GM20431 (cell line): ENCODE data around the gene DICER1.

ENCODE experiments used
- in situ Hi-C: fragments of 300-500 bp; cut with MseI, MboI; formaldehyde crosslinking; loops from one replicate; pipeline ENCODE4 v1.15.0; 2020; ENCODE audit warnings: low sequenced_read_pairs; ENCODE audit not compliant: unreplicated experiment

The DICER1 gene

DNA sequence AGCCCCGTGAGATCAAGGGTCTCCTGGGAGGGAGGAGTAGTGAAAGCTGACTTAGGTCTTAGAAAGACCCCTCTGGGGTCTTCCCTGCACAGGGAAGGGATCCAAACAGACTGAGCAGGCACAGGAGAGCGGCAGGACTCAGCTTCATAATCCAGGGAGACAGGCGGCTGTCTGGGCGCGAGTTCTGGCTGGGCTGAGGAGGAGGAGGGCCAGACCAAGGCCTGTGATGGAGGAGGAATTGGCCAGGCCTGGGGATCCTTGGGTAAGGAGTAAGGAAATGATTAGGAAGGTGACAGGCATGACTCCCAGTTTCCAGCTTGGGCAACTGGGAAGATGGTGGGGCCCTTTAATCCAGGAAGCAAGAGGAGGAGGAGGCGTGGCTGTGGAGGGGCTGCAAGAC, 93.1 kb downstream of the DICER1 start:
- in situ Hi-C loops = no loop called here

DNA sequence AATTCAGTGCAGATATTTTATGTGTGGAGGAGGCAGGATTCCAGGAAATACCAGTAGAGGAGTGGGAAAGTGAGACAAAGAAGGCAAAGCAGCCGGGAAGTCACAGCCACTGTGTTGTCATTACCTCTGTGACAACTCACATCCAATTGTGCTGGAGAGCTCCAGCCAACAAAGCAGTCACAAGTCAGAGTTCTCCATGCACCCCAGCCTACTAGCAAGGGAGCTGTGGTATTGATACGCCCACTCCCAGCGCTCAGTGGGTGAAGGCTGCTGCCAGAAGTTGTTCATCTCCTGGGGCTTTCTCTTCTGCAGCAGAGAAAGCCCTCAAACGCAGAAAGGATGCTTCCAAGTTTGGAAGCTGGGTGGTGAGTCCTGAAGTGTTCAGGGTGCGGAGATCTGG, 93.9 kb downstream of the DICER1 start:
- in situ Hi-C loops = no loop called here

DNA sequence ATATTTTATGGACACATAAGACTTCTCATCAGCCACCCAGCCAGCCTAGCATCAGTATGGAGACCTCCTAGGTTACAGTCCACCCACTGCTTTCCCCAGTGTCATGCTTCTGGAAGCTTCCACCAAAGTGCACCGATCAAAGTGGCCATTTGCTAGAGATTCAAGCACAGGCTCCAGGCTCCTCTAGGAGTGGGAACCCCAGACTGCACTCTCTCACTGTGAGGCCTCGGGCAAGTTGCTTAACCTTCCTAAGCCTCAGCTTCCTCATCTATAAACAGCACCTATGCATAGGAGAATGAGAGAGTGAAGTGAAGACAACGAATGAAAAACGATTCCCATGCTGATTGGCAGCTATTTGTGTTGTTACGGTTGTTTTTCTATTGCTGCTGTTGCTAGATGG, 94.4 kb downstream of the DICER1 start:
- in situ Hi-C loops = no loop called here

DNA sequence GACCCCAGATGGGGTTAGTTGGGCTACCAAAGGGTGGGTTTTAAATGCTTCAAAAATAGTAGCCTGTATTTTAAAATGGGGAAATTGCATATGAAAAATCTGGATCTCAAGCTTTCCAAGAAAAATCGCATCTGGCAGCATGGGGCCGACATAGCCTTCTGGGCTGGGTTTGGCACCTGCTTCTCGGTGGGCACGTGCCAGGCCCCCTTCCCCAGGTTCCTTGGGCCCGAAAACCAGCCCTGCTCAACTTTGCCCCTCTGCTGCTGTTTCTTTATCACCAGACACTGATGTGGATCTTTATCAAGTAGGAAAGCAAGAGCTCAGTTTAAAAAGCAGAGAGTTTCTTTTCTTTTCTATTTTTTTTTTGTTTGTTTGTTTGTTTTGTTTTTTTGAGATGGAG, 95.1 kb downstream of the DICER1 start:
- in situ Hi-C loops = no loop called here

DNA sequence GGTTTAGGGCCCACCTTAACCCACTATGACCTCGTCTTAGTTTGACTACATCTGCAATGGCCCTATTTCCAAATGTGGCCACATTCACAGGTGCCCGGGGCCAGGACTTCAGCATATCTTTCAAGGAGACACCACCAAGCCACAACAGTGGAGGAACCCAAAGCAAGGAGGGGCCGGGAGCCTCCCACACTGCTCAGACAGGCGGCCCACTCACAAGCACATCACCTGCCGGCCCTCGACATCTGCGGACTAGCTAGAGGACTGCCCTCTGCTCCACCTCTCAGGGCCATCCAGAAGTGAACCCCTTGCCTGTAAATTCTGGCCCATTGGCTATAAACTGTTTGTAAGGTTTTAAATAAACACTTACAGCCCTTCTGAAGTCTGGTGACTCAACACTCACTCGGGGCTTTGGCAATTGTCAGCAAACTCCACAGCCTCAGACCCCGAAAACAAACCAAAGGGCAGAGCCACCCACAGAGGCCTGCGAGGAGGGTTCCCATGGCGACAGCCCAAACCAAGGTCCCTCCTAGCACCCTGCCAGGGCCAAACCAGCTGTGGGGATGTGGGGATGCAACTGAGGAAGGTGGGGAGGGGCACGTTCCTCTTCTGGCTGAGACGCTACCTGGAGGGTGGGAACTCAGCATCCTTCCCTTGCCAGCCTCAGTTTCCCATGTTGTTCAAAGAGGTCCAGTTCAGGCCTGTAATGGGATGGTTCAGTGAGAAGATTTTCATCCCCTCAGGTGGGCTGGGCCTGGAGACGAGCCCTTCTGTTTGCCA, 95.8 kb downstream of the DICER1 start:
- in situ Hi-C loops = no loop called here

DNA sequence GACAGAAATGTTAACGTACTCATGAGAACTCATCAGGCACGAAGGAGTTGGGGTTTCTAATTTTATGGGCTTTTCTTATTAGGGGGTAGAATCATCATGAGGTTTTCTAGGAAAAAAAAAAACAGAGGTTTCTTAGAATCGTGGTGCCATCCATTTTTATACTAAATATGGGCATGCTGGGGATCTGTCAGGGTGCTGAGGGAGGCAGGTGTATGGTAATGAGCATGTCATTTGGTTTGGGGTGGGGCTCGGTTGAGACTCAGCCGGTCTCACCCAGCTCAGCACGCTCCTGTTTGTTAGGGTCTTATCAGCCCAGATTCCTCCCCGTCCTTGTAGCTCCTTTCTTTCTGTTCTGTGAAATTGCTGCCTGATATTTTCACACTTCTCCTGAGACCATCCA, 98.2 kb downstream of the DICER1 start:
- in situ Hi-C loops = no loop called here

DNA sequence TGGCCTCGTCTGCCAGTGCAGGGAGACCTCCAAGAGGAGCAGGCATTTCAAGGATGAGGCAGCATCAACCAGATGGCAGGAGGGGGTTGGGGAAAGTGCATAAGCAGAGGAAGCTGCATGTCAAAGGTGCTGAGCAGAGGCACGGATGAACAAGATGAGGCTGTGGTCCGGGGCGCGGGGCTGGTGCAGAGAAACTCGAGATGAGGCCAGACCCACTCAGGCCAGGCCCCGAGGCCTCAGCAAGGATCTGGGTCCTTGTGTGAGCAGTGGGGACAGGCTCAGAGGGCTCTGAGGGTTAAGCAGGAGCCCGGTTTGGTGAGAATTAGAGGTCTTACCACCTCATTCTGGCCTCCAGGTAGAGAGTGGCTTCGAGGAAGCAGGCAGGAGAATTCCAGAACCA, 98.8 kb downstream of the DICER1 start:
- in situ Hi-C loops = no loop called here

DNA sequence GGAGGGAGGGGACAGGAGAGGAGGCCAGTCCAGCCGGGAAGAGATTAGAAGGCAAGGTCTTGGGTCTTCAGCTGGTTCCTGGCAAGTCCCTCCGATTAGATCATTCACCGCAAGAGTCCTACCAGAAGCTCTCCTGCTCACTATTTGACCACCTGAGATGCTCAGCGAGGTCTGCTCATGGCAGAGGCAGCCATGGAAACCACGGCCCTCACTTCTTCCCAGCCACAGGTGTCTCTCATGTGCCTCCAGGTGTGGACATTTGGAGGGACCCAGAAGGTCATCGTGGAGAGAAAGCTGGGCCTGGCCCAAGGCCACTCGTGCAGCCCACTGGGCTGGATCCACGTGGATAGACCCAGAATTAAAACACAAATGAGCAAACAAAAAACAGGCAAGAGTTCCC, 99.5 kb downstream of the DICER1 start:
- in situ Hi-C loops = no loop called here

DNA sequence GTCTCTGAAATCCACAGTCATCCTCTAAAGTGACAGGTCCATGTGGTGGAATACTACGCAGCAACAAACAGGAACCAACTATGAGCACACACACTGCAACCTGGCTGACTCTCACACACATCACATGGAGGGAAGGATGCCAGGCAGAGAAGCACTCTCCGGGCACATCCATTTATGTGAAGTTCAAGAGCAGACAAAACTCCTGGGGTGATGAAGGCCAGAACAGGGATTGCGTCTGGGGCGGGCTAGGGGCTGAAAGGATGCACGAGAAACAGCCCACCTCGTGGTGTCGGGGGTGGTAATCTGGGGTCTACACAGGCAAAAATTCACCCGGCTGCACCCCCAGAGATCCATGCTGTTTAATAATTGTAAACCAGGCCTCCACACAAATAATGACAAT, 100.2 kb downstream of the DICER1 start:
- in situ Hi-C loops = no loop called here

DNA sequence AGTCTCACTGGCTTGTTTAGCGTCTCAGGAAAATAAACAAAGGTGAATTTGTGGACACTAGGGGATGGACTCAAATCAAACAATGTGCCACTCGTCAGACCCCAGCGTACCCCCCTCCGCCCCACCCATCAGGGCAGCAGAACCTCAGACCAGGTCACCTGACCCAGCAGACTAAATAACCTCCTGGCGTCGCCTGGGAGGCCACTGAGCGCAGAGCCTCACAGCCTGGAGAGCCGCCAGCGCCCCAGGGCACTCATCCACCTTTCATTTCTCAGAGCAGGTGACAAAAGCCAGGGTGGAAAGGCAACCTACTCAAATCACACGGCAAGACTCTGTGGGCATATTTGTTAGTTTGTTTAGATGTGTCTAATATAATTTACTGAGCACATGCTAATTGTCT, 100.9 kb downstream of the DICER1 start:
- in situ Hi-C loops = no loop called here

DNA sequence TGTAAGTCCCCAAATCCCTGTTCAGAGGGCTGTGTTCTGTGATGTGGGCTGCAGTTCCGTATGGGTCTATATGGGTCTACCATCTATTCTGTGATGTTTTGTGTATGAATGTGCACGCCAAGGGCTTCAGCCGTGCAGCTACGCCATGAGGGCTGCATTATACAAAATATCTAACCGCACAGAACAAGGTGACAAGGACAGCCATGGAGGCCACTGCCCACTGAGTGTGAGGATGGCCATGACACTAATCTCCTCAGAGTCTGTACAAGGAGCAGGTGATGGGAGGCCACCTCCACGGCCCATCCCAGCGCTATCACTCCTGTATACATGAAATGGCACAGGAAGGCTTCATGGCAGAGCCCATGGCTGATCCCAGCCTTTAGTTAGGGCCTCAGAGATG, 102.0 kb downstream of the DICER1 start:
- in situ Hi-C loops = no loop called here

DNA sequence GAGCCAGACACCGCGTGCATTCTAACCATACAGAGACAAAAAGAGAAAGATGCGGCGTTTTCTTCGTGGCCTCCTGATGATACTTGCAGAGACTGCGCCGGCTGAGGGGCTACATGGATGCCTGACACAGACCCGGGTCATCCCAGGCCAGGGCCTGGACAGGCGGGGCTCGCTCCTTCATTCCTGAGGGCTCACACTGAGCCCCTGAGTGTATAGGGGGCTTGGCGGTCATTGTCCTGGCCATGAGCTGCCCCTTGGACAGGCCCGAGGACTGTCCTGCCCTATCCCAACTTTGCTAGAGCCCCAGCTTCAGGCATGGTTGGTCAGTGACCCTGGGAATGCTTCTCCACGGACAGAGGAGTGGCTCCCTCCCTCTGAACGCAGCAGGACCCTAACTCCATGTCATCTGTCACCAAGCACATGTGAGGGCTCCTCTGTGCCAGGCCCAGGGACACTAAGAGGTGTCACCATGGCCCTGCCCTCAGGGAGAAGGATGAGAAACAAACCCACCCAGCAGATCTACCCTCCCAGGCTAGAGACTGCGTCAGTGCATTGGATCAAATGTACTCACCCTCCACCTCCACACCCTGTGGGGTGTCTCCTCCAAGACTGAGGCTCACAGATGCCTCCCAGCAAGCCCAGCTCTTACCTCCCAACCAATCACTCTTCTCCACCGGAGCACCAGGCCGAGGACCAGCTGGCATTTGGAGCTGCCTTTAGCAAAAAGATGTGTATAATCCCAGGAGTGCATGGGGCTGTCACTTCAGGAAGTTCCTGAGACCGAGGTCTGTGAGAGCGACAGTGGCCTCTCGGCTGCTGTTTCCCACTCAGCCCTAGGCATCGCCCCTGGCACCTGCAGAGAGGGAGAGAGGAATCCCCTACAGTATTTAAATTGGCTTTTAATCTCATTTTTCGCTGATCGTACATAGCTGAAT, 102.7 kb downstream of the DICER1 start:
- in situ Hi-C loops = no loop called here

DNA sequence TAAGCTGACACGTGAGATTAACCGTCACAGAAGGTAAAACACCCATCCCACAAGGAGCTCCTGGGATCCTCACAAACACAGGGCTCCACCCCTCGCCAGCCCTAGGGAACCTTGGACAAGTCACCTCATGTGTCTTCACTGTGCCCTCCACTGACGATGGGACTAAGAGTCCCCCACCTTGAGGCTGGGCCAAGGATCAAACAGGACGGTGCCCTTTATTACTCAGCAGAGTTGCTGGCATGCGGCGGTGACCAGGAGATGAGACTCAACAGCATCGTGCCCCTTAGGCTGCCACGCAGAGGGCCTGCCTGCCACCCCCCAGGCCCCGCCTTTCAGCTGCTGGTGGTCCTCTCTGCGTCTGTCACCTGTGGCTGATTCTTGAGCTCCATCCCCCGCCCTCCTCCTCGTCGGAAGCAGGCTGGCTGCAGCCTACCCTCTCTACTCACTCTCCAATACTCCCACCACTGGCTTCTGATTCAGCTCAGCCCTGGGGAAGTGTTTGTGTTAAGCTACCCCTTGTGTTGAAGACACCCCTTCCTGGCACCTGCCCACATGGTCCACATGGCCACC, 105.2 kb downstream of the DICER1 start:
- in situ Hi-C loops = no loop called here

DNA sequence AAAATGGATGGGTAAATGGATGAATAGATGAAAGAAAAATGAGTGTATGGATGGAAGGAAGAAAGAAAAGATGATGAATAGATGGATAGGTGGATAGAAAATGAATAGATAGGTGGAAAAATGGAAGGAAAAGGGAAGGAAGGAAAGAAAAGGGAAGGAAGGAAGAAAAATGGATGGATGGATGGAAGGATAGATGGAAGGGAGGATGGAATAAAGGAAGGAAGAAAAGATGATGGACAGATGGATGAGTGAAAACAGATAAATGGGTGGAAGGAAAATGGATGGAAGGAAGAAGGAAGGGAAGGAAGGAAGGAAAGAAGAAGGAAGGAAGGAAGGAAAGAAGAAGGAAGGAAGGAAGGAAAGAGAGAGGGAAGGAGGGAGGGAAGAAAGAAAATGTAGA, 107.4 kb downstream of the DICER1 start:
- in situ Hi-C loops = no loop called here

DNA sequence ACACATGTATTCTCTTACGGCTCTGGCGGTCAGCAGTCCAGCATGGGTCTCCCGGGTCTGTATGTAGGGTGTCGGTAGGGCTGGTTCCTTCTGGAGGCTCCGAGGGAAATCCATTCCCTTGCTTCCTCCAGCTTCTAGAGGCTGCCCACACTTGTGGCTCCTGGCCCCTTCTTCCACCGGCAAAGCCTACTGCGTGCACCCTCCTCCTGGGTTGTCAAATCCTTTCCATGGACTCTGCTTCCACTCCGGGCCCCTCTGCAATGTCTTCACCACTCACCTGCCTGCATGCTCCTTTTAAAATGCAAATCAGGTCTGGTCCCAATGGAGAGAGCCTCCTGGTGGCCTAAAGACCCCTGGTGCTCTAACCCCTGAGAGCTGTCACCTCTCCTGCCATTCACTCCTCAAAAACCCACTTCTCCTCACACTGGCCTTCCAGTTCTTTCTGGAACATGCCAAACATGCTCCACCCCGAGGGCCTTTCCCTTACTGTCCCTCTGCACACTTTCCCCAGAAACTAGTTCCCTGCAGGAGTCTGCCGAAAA, 108.5 kb downstream of the DICER1 start:
- in situ Hi-C loops = no loop called here

DNA sequence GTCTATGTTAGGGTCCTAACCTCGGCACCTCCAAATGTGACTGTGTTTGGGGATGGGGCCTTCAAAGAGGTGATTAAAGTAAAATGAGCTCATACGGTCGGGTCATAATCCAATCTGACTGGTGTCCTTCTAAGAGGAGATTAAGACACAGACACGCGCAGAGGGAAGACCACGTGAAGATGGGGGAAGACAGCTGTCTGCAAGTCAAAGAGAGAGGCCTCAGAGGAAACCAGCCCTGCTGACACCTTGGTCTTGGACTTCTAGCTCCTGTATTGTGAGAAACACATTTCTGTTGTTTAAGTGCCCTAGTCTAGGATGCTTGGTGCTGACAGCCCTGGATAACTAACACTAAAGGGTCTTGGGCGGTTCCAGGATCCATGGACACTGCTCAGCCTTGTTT, 109.6 kb downstream of the DICER1 start:
- in situ Hi-C loops = no loop called here

DNA sequence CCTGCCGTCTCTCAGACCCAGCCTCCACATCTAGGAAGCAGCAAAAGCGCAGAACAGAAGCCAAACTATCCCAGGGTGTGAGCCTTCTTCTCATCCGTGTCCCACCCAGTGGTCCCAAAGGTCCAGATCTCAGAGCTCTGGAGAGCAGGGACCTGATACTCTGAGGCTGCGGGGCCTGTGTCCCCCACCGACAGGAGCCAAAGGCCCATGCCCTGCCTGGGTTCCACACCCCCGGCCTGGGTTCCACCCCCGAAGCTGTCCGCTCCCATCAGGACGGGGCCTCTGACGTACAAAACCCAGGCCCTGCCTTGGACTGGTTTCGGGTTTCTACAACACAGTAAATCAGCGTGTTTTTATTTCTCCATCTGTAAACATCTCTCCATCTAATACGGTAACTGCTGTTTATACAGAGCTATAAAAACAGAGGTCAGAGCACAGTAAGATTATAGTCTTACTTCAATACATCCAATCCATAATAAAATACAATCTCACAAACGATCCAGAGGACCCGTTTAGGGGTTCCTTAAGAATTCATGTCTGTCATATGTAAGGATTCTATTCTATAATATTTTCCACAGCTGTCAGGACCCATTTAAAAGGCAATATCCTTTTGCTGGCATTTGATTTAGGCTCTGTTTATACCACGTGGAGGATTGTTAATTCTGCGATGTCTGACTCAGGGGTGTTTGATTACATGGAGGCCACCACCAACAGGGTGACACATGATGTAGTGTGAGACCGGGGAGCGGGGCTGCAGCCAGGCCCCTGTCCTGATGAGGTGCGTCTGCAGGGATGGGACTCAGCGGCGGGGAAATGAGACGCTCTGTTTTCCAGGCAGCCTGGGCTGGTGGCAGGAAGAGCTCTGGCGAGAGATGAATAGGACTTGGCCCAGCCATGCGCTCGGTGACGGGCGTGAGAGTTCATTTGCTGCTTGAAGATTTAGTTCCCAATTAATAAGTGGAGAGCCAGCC, 110.3 kb downstream of the DICER1 start:
- in situ Hi-C loops = no loop called here

DNA sequence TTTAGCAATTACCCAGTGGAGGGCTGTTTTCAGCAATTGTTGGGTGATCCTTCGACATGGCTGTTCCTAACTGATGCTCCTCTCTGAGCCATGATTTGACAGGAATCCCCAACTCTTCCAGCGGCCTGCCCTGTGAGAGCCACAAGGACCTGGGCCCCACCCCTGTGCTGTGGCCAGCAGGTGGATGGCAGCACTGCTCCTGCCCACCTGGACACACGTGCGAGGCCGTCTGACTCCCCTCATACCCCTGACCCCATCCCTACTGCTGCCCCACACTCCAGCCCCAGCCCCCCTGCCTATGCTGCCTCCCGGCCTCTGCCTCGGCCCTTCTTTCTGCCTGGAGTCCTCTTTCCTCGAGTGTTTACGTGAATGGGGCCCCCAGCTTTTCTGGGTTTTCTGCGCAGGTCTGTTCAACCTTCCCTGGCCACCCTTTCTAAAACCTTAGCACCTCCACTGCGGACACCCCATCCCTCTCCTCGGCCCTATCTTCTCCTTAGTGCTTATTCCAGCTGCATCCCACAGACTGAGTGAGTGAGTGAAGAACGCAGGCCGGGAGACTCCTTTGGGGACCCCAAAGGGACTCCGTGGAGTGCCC, 111.4 kb downstream of the DICER1 start:
- in situ Hi-C loops = no loop called here

DNA sequence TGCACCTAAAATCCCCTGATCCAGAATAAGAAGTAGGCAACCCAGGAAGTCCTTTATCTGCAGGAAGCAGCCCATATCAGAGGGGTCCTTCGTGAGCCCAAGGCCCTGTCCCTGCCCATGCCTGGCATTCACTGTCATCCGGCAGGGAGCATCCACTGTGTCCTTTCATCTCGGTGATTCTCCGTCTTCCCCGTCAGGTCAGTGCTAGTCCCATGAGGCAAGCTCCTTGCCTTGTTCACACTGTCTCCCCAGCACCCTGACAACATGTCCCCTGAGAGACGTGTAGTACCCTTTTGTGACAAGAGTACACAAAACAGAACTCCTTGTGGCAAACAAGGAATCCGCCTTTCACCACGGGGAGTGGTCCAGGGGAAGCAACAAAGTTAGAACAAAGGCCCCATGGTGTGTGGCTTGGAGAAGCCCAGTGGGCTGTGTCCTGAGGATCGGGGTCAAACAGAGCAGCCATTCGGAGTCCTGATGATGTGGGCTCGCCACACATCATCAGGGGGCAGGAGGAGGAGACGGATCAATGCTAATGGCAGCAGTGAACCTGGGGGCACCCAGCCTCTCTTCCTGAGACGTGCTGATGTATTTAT, 112.1 kb downstream of the DICER1 start:
- in situ Hi-C loops = no loop called here
